Stimulated activated naive CD8-positive, alpha-beta T cell treated with anti-CD3 and anti-CD28 coated beads, Interleukin-15, Interleukin-2, amounts not matched to agents 100 ng/mL and 50 ng/mL, for 24 hours (primary cell): Measurements from ENCODE around the gene B4GALT1.
"Not testable (repeated sequence)": the region's sequence is repeated elsewhere in the genome, so short reads cannot be mapped to it uniquely, and the experiment has no call there.

Experiments used
- H3K27ac Mint-ChIP-seq: one replicate; pipeline ENCODE4 v1.8.0; 2021; ENCODE audit warnings: mild to moderate bottlenecking, mixed read lengths
- H3K27me3 Mint-ChIP-seq: one replicate; pipeline ENCODE4 v1.8.0; 2021; ENCODE audit warnings: mixed read lengths
- H3K36me3 Mint-ChIP-seq: one replicate; pipeline ENCODE4 v1.8.0; 2021; ENCODE audit warnings: low read depth, mixed read lengths
- H3K4me1 Mint-ChIP-seq: one replicate; pipeline ENCODE4 v1.8.0; 2021; ENCODE audit warnings: low read depth, mixed read lengths
- H3K4me3 Mint-ChIP-seq: one replicate; pipeline ENCODE4 v1.8.0; 2021; ENCODE audit warnings: mild to moderate bottlenecking, mixed read lengths
- H3K9me3 Mint-ChIP-seq: one replicate; pipeline ENCODE4 v1.8.0; 2021; ENCODE audit warnings: mixed read lengths

The B4GALT1 gene

DNA sequence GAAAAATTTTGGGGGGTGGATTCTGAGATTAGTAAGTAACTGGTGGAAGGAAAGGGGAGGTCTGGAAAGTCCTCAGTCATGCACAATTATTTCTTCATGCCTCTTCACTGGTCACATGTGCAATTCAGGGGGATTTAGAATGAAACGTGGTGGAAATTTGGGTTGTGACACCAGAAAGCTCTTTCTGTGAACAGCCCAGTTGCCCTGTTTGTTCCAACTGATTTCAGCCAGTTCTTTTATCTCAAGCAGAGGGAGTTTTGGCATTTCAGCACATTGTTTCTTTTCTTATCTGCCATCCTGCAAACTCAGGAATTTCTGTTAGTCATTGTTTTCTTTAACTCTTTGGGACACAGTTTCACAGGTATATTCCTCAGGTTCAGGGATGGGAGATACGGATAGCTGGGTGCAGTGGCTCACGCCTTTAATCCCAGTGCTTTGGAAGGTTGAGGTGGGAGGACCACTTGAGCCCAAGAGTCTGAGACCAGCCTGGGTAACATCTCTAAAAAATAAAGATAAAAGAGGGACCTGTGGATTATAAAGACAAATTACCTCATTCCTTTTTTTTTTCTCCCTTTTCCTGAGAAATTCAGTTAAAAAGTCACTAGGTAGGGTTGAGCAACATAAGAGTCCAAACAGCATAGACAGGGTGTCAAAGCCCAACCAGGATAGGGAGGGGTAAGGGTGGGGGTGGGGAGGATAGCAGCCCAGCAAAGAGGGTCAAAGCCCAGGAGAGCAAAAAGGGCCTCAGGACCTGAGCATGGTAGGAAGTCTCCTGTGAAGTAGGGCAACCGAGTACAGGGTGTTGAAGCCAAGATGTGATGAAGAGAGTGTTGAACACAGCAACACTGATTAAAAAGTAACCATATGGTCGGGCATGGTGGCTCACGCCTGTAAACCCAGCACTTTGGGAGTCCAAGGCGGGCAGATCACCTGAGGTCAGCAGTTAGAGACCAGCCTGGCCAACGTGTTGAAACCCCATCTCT is 5.4 kb upstream of the B4GALT1 start:
- Mint-ChIP-seq H3K36me3 (no peaks in the 10 kb centered on the region), H3K4me3 (no peak overlapping the region), H3K9me3 (no peaks in the 10 kb centered on the region), H3K27me3 (no peaks in the 10 kb centered on the region), H3K27ac (no peak overlapping the region), H3K4me1 (peaks cover 33% of the 10 kb centered on the region)

- Mint-ChIP-seq H3K9me3 (no peaks in the 10 kb centered on the region), H3K4me1 (peaks cover 35% of the 10 kb centered on the region), H3K27ac (no peak overlapping the region), H3K36me3 (peaks cover 4% of the 10 kb centered on the region), H3K4me3 (no peak overlapping the region), H3K27me3 (no peaks in the 10 kb centered on the region)
Observed at GRCh38 chr9:33170464-33171415, 3.6 kb upstream of the B4GALT1 start.

DNA sequence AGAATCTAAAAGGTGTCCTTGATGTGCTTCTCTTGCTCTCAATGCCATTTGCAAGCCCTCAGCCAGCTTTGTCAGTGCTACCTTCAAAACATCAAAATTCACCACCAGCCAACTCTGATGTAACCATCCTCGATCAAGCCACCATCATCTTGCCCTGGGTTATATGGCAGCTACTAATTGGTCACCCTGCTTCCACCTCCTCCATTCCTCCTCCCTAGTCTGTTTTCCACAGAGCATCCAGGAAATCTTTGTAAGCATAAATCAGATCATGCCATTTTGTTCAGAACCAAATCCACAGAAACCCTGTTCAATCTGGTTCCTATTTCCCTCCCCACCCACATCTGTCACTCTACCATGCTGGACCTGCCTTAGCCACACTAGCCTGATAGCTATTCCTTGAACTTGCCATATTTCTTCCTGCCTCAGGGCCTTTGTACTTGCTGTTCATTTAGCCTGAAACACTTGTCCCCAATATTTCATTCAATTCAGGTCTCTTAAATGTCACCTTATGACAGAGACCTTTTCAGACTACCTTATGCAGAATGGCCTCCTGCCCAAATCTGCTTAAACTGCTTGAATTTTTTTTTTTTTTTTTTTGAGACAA is 1.9 kb upstream of the B4GALT1 start:
- Mint-ChIP-seq H3K27me3 (no peaks in the 10 kb centered on the region), H3K9me3 (no peaks in the 10 kb centered on the region), H3K36me3 (peaks cover 16% of the 10 kb centered on the region), H3K4me3 (peak overlapping the region; percentile 91), H3K27ac (peak overlapping the region; percentile 98), H3K4me1 (peaks cover 50% of the 10 kb centered on the region)

- Mint-ChIP-seq H3K27ac (peak overlapping the region; percentile 98), H3K4me3 (peak overlapping the region; percentile 91), H3K27me3 (no peaks in the 10 kb centered on the region), H3K9me3 (no peaks in the 10 kb centered on the region), H3K36me3 (peaks cover 16% of the 10 kb centered on the region), H3K4me1 (peaks cover 60% of the 10 kb centered on the region)
Observed at GRCh38 chr9:33167972-33168461, 881 bp upstream of the B4GALT1 start.

DNA sequence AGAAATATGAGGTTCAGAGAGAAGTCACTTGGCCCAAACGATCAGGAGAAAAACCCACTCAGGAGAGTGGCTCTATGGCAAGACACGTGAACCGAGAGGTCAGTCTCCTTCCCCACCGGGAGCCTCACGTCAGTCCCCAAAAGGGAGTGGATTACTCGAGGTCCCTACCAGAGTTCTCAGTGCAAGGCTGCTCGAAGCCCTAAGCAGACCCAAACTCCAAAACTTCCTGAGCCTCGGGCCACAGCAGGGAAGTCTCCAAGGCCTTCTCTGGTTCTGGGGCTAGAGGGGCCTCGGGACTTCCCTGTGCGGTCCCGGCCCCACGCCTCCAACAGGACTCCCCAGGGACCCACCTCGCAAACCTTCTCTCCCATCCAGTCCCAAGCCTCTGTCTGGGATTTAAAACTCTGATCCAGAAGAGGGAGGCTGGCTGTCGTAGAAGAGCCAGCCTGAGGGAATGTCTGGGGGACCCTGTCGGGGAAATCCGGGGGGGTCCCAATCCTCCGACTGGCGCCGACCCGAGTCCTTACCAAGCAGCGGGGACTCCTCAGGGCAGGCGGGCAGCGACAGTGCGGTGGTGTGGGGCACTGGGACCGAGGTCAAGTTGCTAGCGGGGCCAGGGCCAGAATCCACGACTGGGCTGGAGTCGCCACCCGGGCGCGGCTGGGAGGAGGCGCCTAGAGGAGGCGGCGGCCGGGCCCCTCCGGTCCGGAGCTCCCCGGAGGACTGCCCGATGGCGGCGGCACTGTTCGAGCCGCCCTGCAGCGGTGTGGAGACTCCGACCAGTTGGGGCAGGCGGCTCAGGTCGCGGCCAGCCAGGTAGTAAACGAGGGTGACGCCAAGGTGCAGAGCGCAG is 679 bp downstream of the B4GALT1 start:
- Mint-ChIP-seq H3K4me1 (peaks cover 66% of the 10 kb centered on the region), H3K4me3 (peak overlapping the region; percentile 90), H3K27me3 (no peaks in the 10 kb centered on the region), H3K9me3 (no peaks in the 10 kb centered on the region), H3K36me3 (peaks cover 16% of the 10 kb centered on the region), H3K27ac (peak overlapping the region; percentile 90)

- peaks cover 16% of the 10 kb centered on the region for H3K36me3 Mint-ChIP-seq
- peak overlapping the region; percentile 90 for H3K4me3 Mint-ChIP-seq
Observed at GRCh38 chr9:33165263-33166151, 1.6 kb downstream of the B4GALT1 start.

DNA sequence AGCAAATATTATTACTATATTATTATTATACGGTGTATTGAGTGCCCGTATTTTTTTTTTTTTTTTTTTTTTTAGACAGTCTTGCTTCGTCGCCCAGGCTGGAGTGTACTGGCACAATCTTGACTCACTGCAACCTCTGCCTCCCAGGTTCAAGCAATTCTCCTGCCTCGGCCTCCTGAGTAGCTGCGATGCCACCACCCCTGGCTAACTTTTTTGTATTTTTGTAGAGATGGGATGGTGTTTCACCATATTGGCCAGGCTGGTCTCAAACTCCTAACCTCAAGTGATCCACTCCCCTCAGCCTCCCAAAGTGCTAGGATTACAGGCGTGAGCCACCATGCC is 2.2 kb downstream of the B4GALT1 start:
- Mint-ChIP-seq H3K36me3 (peaks cover 16% of the 10 kb centered on the region), H3K4me1 (peaks cover 77% of the 10 kb centered on the region), H3K4me3 (peak overlapping the region; percentile 90), H3K27ac (peak overlapping the region; percentile 90)
- H3K27me3 Mint-ChIP-seq, H3K9me3 Mint-ChIP-seq: not testable (repeated sequence)

More at GRCh38 chr9:33165263-33166151, 1.6 kb downstream of the B4GALT1 start:
- Mint-ChIP-seq H3K27ac (peak overlapping the region; percentile 90), H3K27me3 (no peaks in the 10 kb centered on the region), H3K9me3 (no peaks in the 10 kb centered on the region), H3K4me1 (peaks cover 71% of the 10 kb centered on the region)

- peak overlapping the region; percentile 86 for H3K27ac Mint-ChIP-seq
- H3K27me3 Mint-ChIP-seq = no peaks in the 10 kb centered on the region
- H3K9me3 Mint-ChIP-seq = no peaks in the 10 kb centered on the region
- peaks cover 82% of the 10 kb centered on the region for H3K4me1 Mint-ChIP-seq
- peak overlapping the region; percentile 90 for H3K4me3 Mint-ChIP-seq
- H3K36me3 Mint-ChIP-seq = peaks cover 16% of the 10 kb centered on the region
Observed at GRCh38 chr9:33164138-33164809, 2.9 kb downstream of the B4GALT1 start.

- Mint-ChIP-seq H3K4me1 (peaks cover 82% of the 10 kb centered on the region), H3K36me3 (peaks cover 16% of the 10 kb centered on the region), H3K4me3 (peak overlapping the region; percentile 90), H3K27me3 (no peaks in the 10 kb centered on the region), H3K27ac (peak overlapping the region; percentile 86), H3K9me3 (no peaks in the 10 kb centered on the region)
Observed at GRCh38 chr9:33163433-33164137, 3.6 kb downstream of the B4GALT1 start.

DNA sequence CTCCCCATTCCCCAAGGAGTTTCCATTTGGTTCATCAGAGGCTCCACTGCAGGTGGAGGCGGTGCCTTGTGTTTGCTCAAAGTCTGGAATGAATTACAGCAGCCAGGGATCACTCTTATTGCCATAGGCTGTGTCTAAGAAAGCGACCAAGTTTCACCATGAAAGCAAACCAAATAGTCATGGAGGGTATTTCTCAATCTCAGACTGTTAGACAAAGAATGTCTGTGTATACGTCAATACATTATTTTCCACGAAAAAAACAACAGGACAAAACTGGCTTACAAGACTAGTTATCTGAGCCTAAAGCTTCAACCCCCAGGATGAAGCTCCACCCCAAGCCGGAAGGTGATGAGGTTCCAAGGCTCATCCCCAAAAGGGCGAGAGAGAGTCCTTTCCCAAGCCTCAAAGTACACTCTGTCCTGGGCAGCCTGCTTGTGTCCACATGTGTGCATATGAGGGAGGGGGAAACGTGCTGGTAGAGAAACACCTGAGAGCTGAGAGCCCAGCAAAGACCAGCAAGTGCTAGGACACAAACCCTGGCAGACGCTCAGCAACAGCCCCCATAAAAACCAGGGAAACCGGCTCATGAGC is 4.3 kb downstream of the B4GALT1 start:
- peaks cover 82% of the 10 kb centered on the region for H3K4me1 Mint-ChIP-seq
- H3K9me3 Mint-ChIP-seq = no peaks in the 10 kb centered on the region
- peaks cover 16% of the 10 kb centered on the region for H3K36me3 Mint-ChIP-seq
- peak overlapping the region; percentile 50 for H3K27ac Mint-ChIP-seq
- H3K27me3 Mint-ChIP-seq = no peaks in the 10 kb centered on the region
- H3K4me3 Mint-ChIP-seq = no peak overlapping the region

GRCh38 chr9:33161589-33162132 is 5.5 kb downstream of the B4GALT1 start:
- peak overlapping the region; percentile 70 for H3K4me3 Mint-ChIP-seq
- H3K27ac Mint-ChIP-seq = peak overlapping the region; percentile 98
- peaks cover 16% of the 10 kb centered on the region for H3K36me3 Mint-ChIP-seq
- no peaks in the 10 kb centered on the region for H3K9me3 Mint-ChIP-seq
- H3K27me3 Mint-ChIP-seq = no peaks in the 10 kb centered on the region
- H3K4me1 Mint-ChIP-seq = peaks cover 89% of the 10 kb centered on the region
